GM18498 (cell line): Measurements from ENCODE around the gene MAPK14.
"Not testable (repeated sequence)": the region's sequence is repeated elsewhere in the genome, so short reads cannot be mapped to it uniquely, and the experiment has no call there.

ENCODE experiments used
- ATAC-seq: cut with Tn5 transposase; IDR thresholded peaks from one replicate; pipeline ENCODE4 v1.9.1; 2021; ENCODE audit warnings: mild to moderate bottlenecking, moderate library complexity; ENCODE audit not compliant: unreplicated experiment

MAPK14 gene

GRCh38 chr6:36027501-36028087 is at the start of gene MAPK14:
TSS of gene MAPK14 (plus strand) at chr6:36027808. CDS start at chr6:36028158, 350 bp downstream.
- ATAC-seq, result peak; percentile 89

DNA sequence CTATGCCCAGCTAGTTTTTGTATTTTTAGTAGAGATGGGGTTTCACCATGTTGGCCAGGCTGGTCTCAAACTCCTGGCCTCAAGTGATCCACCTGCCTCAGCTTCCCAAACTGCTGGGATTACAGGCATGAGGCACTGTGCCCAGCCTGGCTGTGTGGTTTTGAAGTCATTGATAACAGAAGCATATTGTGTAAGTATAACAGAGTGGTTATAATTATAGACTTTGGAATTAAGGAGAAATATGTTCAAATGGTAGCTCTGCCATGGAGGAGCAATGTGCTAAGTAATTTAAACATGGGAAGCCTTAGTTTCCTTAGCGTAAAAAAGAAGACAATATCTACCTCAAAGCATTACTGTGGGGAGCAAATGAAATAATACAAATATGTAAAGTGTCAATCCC is 47.5 kb upstream of the MAPK14 start:
- not testable (repeated sequence) for ATAC-seq

DNA sequence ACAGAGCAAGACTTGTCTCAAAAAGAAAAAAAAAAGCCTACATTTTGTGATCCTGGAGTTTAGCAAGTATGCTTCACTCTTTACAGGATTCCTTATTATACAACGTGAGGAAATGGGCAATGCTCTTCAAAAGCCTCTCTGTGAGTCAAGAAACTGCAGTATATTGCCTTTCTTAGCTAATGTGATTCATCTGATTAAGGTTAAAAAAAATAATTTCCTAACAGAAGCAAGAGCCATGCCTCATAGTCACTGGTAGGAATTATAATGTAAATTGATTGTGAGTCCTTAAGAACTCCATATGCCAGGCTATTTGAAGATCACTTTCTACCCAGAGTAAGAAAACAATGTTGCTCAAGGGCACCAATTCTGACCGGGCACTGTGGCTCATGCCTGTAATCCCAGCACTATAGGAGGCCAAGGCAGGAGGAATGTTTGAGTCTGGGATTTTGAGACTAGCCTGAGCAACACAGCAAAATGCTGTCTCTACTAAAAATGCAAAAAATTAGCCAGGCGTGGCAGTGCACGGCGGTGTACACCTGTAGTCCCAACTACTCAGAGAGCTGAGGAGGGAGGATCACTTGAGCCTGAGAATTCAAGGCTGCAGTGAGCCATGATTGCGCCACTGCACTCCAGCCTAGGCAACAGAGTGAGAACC is 46.5 kb upstream of the MAPK14 start:
- ATAC-seq, result no peak

DNA sequence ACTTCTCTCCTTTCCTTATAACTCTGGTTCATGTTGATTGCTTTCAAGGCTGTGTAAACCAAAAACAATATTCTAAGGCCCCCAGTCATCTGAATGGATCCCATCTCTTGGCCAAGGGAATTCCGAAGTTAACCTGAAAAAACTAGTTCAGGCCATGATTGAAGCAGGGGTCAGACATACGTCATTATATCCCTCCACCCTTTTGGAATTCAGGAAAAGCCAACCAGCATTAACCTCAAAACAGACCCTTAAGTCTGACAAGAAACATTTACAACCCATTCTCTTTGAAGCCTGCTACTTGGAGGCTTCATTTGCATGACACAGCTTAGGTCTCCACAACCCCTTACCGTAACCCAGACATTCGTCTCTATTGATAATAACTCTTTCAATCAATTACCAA is 42.9 kb upstream of the MAPK14 start:
- ATAC-seq, result no peak

DNA sequence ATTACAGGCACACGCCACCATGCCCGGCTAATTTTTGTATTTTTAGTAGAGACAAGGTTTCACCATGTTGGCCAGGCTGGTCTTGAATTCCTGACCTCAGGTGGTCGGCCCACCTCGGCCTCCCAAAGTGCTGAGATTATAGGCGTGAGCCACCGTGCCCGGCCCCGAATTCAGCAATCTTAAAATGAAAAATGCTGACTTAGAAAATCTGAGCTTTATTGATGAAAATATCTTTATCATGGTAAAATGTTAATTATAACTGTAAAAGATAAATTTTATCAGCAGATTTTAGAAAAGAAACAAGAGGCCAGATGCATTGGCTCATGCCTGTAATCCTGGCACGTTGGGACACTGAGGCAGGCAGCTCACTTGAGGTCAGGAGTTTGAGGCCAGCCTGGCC is 39.6 kb upstream of the MAPK14 start:
- not testable (repeated sequence) for ATAC-seq

DNA sequence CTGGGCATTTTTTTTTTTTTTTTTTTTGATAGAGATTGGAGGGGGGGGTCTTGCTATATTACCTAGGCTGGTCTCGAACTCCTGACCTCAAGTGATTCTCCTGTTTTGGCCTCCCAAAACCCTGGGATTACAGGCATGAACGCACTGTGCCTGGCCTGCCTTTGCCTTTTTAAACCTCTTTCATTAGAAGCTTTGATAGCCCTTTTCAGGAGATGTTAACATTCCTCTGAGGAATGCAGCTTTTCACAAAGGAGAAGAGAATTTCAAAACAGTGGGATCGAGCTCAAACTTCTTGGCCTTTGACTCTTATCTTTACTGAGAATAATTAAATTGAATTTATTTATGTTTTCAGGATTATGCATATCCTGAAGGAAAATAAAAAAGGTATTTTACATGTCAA is 34.5 kb upstream of the MAPK14 start:
- no peak for ATAC-seq

GRCh38 chr6:36000451-36000850 is 27.2 kb upstream of the MAPK14 start:
- no peak for ATAC-seq

DNA sequence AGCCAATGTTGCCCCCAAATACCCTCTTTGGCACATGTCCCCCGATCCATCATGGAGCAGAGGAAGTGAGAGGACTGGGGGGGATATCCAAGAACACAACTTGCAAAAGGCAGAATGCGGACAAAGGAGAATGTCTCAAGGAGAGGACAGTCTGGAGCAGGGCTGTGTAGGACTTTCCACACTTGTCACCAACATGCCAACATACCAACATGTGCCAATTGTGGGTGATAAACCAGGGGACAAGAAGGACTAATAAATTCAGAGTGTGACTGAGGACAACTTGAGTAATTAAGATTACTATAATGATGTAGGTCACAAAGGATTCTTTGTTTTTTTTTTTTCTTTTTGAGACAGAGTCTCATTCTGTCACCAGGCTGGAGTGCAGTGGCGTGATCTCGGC is 11.9 kb upstream of the MAPK14 start:
- no peak for ATAC-seq

DNA sequence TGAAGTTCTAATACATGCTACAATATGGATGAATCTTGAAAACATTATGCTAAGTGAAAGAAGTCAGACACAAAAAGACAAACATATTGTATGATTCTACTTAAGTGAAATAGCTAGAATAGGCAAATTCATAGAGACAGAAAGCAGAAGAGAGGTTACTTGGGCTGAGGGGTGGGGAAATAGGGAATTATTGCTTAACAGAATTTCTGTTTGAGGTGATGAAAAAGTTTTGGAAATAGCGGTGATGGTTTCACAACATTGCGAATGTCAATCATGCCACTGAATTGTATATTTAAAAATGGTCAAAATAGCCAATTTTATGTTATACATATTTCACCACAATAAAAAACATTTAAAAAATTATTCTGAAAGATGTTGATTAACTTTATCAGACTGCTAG is 9.3 kb upstream of the MAPK14 start:
- ATAC-seq, result no peak

DNA sequence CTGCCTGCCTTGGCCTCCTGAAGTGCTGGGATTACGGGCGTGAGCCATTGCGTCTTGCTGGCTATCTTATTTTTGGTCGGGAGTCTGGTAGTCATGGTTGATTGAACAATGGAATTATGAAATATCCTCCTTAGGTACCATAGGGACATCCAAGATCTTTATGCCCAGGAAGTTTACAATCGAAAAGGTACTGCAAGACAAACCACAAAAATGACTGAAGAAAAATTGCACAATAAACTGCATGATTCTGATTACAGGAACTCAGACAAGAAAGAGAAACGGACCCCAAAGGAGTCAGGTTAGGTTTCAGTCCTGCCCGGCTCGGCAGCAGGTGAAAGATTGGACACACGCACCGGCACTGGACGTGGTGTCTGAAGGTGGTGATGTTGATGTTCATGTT is 8.4 kb upstream of the MAPK14 start:
- ATAC-seq, result no peak

- no peak for ATAC-seq
Observed at GRCh38 chr6:36020154-36020553, 7.5 kb upstream of the MAPK14 start.

GRCh38 chr6:36023996-36024795 is 3.4 kb upstream of the MAPK14 start, which contains the start of gene SLC26A8:
TSS of gene SLC26A8 (minus strand) at chr6:36024641. CDS start at chr6:36019707, 4,934 bp downstream.
- no peak for ATAC-seq

GRCh38 chr6:36025260-36025931 is 2.2 kb upstream of the MAPK14 start:
- ATAC-seq, result no peak

- ATAC-seq, result no peak
Observed at GRCh38 chr6:36025932-36026327, 1.7 kb upstream of the MAPK14 start.

- peak; percentile 27 for ATAC-seq
Observed at GRCh38 chr6:36028088-36028876, 674 bp downstream of the MAPK14 start.

DNA sequence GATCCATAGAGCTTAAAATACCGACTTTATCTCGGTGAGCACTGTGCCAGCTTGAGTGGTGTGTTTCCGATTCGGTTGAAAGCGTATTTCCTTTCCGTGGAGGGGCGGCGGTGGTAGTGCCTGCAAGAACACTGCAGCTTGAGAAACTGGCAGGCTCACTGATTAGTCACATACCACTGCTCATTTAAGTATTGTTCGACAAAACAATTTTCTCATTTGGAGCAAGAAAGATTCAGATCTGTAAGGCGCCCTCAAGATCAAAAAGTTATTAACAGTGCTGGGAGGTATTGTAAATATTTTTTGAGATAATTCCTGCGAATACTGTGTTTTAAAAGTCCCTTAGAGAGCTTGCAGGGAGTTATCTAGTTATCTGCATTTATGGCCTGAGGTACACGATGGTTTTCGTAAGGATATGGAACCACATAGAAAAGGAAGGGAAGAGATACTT is 1.3 kb downstream of the MAPK14 start:
- no peak for ATAC-seq

DNA sequence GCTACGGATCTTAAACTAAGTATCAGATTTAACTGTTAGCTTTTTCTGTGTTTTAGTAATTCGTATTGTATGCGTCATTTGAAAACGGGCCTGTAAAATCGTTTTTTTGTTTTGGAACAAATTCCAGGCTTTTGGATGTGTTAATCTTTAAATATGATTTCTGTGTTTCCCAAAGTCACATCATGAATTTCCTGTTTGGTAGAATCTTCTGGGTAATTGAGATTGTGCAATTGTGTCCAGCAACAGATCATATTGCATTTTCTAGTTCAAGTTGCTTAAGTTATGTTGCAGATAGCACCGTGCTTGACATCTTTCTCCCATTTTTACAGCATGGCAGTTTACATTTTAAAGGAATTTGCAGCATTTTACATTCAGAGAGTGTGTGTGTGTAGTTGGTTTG is 1.9 kb downstream of the MAPK14 start:
- ATAC-seq, result no peak

DNA sequence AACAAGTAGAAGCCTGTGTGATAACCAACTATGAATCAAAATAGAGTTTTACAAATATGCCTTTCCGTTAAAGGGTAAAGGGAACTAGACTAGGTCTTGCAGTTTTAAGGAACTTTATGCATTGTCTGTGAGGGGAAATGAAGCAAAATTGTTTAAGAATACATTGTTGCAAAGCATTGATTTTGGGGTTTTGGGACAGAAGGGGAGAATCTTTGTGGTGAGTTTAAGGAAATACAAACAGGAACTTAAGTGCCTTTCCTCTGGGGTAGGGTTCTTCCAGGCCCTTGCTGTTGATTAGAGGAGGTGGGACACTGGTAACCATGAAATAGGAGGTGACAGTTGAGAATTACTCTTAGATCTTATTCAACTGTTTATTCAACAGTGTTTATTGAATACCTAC is 4.7 kb downstream of the MAPK14 start:
- ATAC-seq, result no peak

DNA sequence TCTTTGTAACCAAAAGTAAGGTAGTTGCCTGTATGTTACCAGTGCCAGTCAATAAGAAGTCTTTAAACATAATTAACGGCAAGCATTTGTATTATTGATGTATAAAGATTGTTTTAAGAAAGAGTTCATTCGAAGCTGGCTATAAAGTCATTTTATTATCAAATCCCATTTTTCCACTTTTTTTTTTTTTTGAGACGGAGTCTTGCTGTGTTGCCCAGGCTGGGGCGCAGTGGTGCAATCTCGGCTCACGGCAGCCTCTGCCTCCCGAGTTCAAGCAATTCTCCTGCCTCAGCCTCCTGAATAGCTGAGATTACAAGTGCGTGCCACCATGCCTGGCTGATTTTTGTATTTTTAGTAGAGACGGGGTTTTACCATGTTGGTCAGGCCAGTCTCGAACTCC is 5.5 kb downstream of the MAPK14 start:
- not testable (repeated sequence) for ATAC-seq

GRCh38 chr6:36033935-36034334 is 6.3 kb downstream of the MAPK14 start:
- ATAC-seq, result no peak

GRCh38 chr6:36034441-36034840 is 6.8 kb downstream of the MAPK14 start:
- ATAC-seq, result no peak
